Measurements from ENCODE around the gene FAR2.
"Not testable (repeated sequence)": the region's sequence is repeated elsewhere in the genome, so short reads cannot be mapped to it uniquely, and the experiment has no call there.

The FAR2 gene

DNA sequence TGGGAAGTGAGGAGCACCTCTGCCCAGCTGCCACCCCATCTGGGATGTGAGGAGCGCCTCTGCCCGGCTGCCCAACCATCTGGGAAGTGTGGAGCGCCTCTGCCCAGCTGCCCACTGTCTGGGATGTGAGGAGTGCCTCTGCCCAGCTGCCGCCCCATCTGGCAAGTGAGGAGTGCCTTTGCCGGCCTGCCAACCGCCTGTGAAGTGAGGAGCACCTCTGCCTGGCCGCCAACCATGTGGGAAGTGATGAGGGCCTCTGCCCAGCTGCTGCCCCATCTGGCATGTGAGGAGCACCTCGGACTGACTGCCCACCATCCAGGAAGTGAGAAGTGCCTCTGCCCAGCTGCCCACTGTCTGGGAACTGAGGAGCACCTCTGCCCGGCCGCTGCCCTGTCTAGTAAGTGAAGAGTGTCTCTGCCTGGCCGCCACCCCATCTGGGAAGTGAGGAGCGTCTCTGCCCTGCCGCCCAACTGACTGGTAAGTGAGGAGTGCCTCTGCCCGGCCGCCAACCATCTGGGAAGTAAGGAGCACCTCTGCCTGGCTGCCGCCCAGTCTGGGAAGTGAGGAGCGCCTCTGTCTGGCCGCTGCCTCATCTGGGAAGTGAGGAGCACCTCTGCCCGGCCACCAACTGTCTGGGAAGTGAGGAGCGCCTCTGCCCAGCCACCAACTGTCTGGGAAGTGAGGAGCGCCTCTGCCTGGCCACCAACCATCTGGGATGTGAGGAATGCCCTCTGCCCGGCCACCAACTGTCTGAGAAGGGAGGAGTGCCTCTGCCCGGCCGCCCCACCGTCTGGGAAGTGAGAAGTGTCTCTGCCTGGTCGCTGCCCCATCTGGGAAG lies 22.6 kb downstream of the FAR2 start:
- Histone ChIP-seq H3K27ac (ENCODE audit: low read depth, low read length) (no peak overlapping the region), H3K4me1 (ENCODE audit: insufficient read depth, low read length) (no peaks in the 10 kb centered on the region), H3K27me3 (ENCODE audit: insufficient read depth, low read length) (no peaks in the 10 kb centered on the region), H3K36me3 (ENCODE audit: insufficient read depth, low read length) (no peaks in the 10 kb centered on the region), H3K9me3 (ENCODE audit: insufficient read depth, low read depth, low read length) (peaks cover 4% of the 10 kb centered on the region; the same call in 1 of the 2 replicates), H3K4me3 (ENCODE audit: low read length) (no peak overlapping the region), H3K9ac (ENCODE audit: low read depth, low read length) (no peak overlapping the region)
- WGBS: 87% methylated on average over 26 of the region's 26 CpGs

DNA sequence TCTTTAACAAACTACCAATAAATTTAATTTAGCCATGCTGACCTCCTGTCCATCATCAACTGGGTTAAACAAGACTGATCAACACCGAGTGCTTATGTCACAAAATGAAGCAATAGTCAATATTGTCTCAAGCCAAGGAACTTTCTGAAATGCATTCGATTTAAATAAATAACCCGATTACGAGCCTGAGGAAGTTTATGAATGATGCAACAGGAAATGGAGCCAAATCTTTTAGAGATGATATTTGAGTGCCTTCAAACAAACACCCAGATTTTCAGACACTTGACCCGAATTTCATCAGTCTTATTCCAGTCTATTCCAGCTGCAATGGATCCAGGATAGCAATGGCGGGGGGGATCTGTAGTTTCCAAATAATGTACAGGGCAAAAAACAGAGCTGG lies 27.9 kb downstream of the FAR2 start:
- Histone ChIP-seq H3K9me3 (ENCODE audit: insufficient read depth, low read depth, low read length) (no peaks in the 10 kb centered on the region), H3K27me3 (ENCODE audit: insufficient read depth, low read length) (no peaks in the 10 kb centered on the region), H3K4me3 (ENCODE audit: low read length) (no peak overlapping the region), H3K27ac (ENCODE audit: low read depth, low read length) (no peak overlapping the region), H3K4me1 (ENCODE audit: insufficient read depth, low read length) (no peaks in the 10 kb centered on the region), H3K36me3 (ENCODE audit: insufficient read depth, low read length) (no peaks in the 10 kb centered on the region), H3K9ac (ENCODE audit: low read depth, low read length) (no peak overlapping the region)
- 96% methylated on average over 6 of the region's 6 CpGs for WGBS

DNA sequence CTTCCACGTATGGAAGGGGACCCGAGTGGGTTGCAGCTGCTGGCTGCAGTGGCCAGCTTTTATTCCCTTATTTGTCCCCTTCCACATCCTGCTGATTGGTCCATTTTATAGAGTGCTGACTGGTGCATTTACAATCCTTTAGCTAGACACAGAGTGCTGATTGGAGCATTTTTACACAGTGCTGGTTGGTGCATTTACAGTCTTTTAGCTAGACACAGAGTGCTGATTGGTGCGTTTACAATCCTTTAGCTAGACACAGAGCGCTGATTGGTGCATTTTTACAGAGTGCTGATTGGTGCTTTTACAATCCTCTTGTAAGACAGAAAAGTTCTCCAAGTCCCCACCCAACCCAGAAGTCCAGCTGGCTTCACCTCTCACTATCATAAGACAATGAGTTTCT lies 33.2 kb downstream of the FAR2 start:
- not testable (repeated sequence) for H3K27ac ChIP-seq (ENCODE audit: low read depth, low read length); H3K9me3 ChIP-seq (ENCODE audit: insufficient read depth, low read depth, low read length); H3K27me3 ChIP-seq (ENCODE audit: insufficient read depth, low read length); H3K36me3 ChIP-seq (ENCODE audit: insufficient read depth, low read length); H3K4me1 ChIP-seq (ENCODE audit: insufficient read depth, low read length); H3K9ac ChIP-seq (ENCODE audit: low read depth, low read length); H3K4me3 ChIP-seq (ENCODE audit: low read length)
- 98% methylated on average over 4 of the region's 4 CpGs for WGBS

DNA sequence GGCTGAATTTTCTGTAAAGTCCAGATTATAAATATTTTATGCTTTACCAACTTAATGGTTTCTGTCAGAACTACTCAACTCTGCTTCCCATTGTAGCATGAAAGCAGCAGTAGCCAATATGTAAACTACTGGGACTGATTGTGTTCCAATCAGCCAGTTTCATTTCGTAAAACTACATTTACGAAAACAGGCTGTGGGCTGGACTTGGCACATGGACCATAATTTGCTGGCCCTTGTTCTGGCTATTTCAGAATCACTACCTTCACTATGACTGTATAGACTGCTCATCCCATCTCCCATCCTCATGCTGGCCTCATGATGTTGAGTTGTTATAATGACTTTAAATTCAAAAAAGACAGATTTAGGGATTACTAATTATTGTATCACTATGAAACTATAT lies 38.7 kb downstream of the FAR2 start:
- Histone ChIP-seq H3K27ac (ENCODE audit: low read depth, low read length) (no peak overlapping the region), H3K9me3 (ENCODE audit: insufficient read depth, low read depth, low read length) (no peaks in the 10 kb centered on the region), H3K27me3 (ENCODE audit: insufficient read depth, low read length) (no peaks in the 10 kb centered on the region), H3K4me3 (ENCODE audit: low read length) (no peak overlapping the region), H3K4me1 (ENCODE audit: insufficient read depth, low read length) (no peaks in the 10 kb centered on the region), H3K36me3 (ENCODE audit: insufficient read depth, low read length) (no peaks in the 10 kb centered on the region), H3K9ac (ENCODE audit: low read depth, low read length) (no peak overlapping the region)
- 98% methylated on average over 2 of the region's 2 CpGs for WGBS

DNA sequence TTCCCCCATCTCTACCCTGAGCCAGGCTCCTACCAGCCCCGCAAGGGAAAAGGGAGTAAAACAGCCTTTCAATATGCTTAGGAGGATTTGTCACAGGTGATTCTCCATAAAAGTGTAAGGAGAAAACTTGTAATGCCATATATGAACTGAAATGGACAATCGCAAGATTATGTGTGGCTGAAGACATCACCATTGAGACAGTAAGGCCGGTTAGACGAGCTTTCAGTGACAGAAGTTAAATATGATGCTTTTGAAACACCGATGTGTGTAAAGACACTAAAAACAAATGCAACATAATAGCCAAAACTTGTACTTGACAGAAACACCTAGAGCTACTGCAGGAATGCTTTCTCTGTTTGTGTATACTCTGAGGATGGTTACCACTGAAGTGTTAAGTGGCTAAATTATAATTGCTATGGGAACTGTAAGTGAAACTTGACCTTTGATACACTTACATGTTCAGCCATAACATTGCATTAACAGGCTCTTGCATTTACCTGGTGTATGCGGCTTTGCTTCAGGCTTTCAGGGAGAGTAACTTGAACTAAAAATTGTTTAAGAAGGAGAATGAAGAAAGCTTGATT lies 42.3 kb downstream of the FAR2 start:
- Histone ChIP-seq H3K27ac (ENCODE audit: low read depth, low read length) (no peak overlapping the region), H3K4me1 (ENCODE audit: insufficient read depth, low read length) (no peaks in the 10 kb centered on the region)
- WGBS: 92% methylated on average over 6 of the region's 6 CpGs

DNA sequence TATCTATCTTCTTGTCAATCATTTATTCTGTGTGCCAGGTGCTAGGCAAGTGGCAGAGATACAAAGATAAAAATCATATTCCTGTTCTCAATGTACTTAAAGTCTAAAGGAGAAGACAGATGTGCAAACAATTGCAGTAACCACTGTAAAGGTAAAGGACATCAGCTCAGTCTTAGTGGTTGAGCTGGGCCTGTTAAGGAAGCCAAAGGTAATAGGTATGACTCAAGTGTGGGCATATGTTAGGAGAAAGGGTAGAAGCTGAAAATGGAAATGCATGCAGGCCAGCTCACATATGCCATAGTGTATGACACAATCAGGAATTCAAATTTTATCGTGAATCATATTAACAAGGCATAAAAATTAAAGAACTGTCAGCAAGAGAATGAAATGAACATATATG lies 49.8 kb downstream of the FAR2 start:
- H3K27ac ChIP-seq (ENCODE audit: low read depth, low read length): no peak overlapping the region
- 100% methylated on average over 1 of the region's 1 CpG for WGBS

More for the DNA sequence above, 42.3 kb downstream of the FAR2 start:
- Histone ChIP-seq H3K27me3 (ENCODE audit: insufficient read depth, low read length) (no peaks in the 10 kb centered on the region), H3K36me3 (ENCODE audit: insufficient read depth, low read length) (no peaks in the 10 kb centered on the region), H3K9me3 (ENCODE audit: insufficient read depth, low read depth, low read length) (no peaks in the 10 kb centered on the region), H3K4me3 (ENCODE audit: low read length) (no peak overlapping the region), H3K9ac (ENCODE audit: low read depth, low read length) (no peak overlapping the region)

DNA sequence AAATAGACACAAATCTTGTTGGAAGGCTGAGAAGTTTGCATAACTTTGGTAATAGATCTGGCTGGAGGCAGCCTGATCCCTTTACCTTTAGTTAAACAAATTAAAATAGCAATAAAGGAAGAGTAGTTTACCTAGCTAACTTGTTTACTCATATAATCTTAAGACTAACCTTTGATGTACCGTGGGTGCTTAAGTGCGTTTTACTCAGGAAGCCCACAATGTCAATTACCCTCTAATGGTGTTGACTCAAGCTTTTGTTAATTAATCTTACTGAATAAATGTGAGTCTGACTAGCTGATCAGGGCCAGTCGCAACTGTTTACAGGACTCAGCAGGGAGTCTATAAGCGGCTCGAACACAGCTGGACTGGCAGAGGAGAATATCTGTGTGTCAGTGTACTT lies 51.5 kb downstream of the FAR2 start:
- no peak overlapping the region for H3K9ac ChIP-seq (ENCODE audit: low read depth, low read length)
- H3K9me3 ChIP-seq (ENCODE audit: insufficient read depth, low read depth, low read length): 0 out of 2 replicates have a peak, but pooled peaks cover 5% of the 10 kb centered on the region
- H3K27me3 ChIP-seq (ENCODE audit: insufficient read depth, low read length): peaks cover 47% of the 10 kb centered on the region
- 0 out of 2 replicates have a peak, but pooled peaks cover 4% of the 10 kb centered on the region for H3K4me1 ChIP-seq (ENCODE audit: insufficient read depth, low read length)
- WGBS: 40% methylated on average over 5 of the region's 5 CpGs
- H3K4me3 ChIP-seq (ENCODE audit: low read length): no peak overlapping the region
- no peak overlapping the region for H3K27ac ChIP-seq (ENCODE audit: low read depth, low read length)
- no peaks in the 10 kb centered on the region for H3K36me3 ChIP-seq (ENCODE audit: insufficient read depth, low read length)

More for the DNA sequence above, 49.8 kb downstream of the FAR2 start:
- H3K9ac ChIP-seq (ENCODE audit: low read depth, low read length): no peak overlapping the region
- H3K4me1 ChIP-seq (ENCODE audit: insufficient read depth, low read length): 0 out of 2 replicates have a peak, but pooled peaks cover 4% of the 10 kb centered on the region
- H3K36me3 ChIP-seq (ENCODE audit: insufficient read depth, low read length): no peaks in the 10 kb centered on the region
- no peak overlapping the region for H3K4me3 ChIP-seq (ENCODE audit: low read length)
- 0 out of 2 replicates have a peak, but pooled peaks cover 5% of the 10 kb centered on the region for H3K9me3 ChIP-seq (ENCODE audit: insufficient read depth, low read depth, low read length)
- peaks cover 47% of the 10 kb centered on the region for H3K27me3 ChIP-seq (ENCODE audit: insufficient read depth, low read length)

DNA sequence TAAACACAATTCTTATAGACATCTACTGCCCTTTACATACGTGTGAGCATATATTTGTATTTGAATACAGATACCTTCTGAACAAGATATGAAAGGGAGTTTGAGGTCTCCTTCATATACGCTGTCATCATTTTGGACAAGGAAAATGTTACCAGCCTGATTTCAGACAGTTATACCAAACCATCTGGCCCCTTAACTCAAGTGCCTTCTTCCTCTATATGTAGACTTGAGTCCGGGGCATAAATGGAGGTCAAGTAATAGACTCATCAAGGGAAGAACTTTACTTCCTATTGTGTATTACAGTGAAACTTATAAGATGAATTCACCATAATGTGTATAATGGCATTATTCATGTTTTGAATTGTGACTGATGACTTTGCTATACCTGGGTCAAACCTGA lies 52.2 kb downstream of the FAR2 start:
- H3K4me3 ChIP-seq (ENCODE audit: low read length): no peak overlapping the region
- H3K36me3 ChIP-seq (ENCODE audit: insufficient read depth, low read length): no peaks in the 10 kb centered on the region
- 0 out of 2 replicates have a peak, but pooled peaks cover 4% of the 10 kb centered on the region for H3K4me1 ChIP-seq (ENCODE audit: insufficient read depth, low read length)
- no peak overlapping the region for H3K9ac ChIP-seq (ENCODE audit: low read depth, low read length)
- H3K9me3 ChIP-seq (ENCODE audit: insufficient read depth, low read depth, low read length): 0 out of 2 replicates have a peak, but pooled peaks cover 5% of the 10 kb centered on the region
- WGBS: 100% methylated on average over 1 of the region's 3 CpGs
- H3K27ac ChIP-seq (ENCODE audit: low read depth, low read length): no peak overlapping the region
- H3K27me3 ChIP-seq (ENCODE audit: insufficient read depth, low read length): peaks cover 47% of the 10 kb centered on the region

DNA sequence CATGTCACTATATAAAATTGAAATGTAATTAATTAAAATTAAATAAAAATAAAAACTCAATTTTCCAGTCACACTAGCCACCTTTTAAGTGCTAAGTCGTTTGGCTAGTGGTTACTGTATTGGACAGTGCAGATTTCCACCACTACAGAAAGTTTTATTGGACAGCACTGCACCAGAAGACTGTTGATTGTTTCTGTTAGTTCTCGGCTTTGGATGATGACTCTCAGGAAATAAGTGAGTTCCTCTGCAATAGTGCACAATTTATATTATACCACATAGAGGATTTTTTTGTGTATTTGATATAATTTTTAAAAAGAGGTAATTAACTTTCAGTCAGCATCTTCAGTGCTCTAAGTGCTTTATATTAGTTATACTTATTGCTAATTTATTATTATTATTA lies 52.7 kb downstream of the FAR2 start:
- peaks cover 47% of the 10 kb centered on the region for H3K27me3 ChIP-seq (ENCODE audit: insufficient read depth, low read length)
- H3K36me3 ChIP-seq (ENCODE audit: insufficient read depth, low read length): no peaks in the 10 kb centered on the region
- WGBS: 100% methylated on average over 1 of the region's 2 CpGs
- no peak overlapping the region for H3K4me3 ChIP-seq (ENCODE audit: low read length)
- H3K9ac ChIP-seq (ENCODE audit: low read depth, low read length): no peak overlapping the region
- H3K9me3 ChIP-seq (ENCODE audit: insufficient read depth, low read depth, low read length): 0 out of 2 replicates have a peak, but pooled peaks cover 5% of the 10 kb centered on the region
- H3K27ac ChIP-seq (ENCODE audit: low read depth, low read length): no peak overlapping the region
- H3K4me1 ChIP-seq (ENCODE audit: insufficient read depth, low read length): 0 out of 2 replicates have a peak, but pooled peaks cover 4% of the 10 kb centered on the region

DNA sequence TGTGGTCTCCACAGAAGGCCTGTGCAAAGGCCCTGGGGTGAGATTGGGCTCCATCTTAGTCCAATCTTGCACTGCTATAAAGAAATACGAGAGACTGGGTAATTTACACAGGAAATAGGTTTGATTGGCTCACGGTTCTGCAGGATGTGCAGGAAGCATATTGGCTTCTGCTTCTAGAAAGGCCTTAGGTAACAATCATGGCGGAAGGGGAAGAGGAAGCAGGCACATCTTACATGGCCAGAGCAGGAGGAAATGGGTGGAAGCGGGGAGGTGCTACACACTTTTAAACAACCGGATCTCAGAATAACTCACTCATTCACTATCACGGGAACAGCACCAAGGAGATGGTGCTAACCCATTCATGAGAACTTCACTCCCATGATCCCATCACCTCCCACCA lies 55.4 kb downstream of the FAR2 start:
- Histone ChIP-seq H3K27ac (ENCODE audit: low read depth, low read length) (no peak overlapping the region), H3K36me3 (ENCODE audit: insufficient read depth, low read length) (no peaks in the 10 kb centered on the region), H3K9ac (ENCODE audit: low read depth, low read length) (no peak overlapping the region), H3K4me1 (ENCODE audit: insufficient read depth, low read length) (0 out of 2 replicates have a peak, but pooled peaks cover 4% of the 10 kb centered on the region), H3K9me3 (ENCODE audit: insufficient read depth, low read depth, low read length) (0 out of 2 replicates have a peak, but pooled peaks cover 5% of the 10 kb centered on the region), H3K4me3 (ENCODE audit: low read length) (no peak overlapping the region), H3K27me3 (ENCODE audit: insufficient read depth, low read length) (peaks cover 28% of the 10 kb centered on the region)
- WGBS: 93% methylated on average over 6 of the region's 6 CpGs

DNA sequence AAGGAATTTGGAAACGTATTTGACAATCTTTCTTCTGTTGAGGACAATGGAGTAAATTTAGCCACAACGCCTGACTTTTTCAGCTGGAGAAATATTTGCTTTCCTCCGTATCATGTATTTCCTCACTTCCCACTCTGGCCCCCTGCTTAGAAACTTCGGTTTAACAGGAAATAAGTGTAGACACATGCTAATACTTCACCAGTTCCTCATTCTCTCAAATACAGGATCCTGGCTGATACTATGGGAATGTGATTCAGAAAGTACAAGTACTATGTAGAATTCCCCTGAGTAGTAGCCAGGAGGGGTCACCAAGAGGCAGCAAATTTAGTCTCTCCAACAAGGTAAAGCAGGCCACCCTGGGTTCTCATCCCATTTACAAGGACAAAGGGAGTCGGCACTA lies 58.0 kb downstream of the FAR2 start:
- Histone ChIP-seq H3K27ac (ENCODE audit: low read depth, low read length) (no peak overlapping the region), H3K4me3 (ENCODE audit: low read length) (no peak overlapping the region), H3K36me3 (ENCODE audit: insufficient read depth, low read length) (no peaks in the 10 kb centered on the region), H3K4me1 (ENCODE audit: insufficient read depth, low read length) (no peaks in the 10 kb centered on the region), H3K27me3 (ENCODE audit: insufficient read depth, low read length) (peaks cover 5% of the 10 kb centered on the region; the same call in 1 of the 2 replicates), H3K9ac (ENCODE audit: low read depth, low read length) (no peak overlapping the region), H3K9me3 (ENCODE audit: insufficient read depth, low read depth, low read length) (0 out of 2 replicates have a peak, but pooled peaks cover 5% of the 10 kb centered on the region)
- 79% methylated on average over 5 of the region's 5 CpGs for WGBS
